OCI-LY1 (cell line): ENCODE measurements around the gene ASIC5.
A peak's percentile ranks its signal among the peaks of the same experiment; 100 is the strongest.

Experiments used
- H2AFZ ChIP-seq: fragments of 200-600 bp; sonication (generic), shearing (Covaris generic); 2 replicates; pipeline ENCODE4 v1.6.0; 2014; ENCODE audit warnings: antibody characterized with exemption, mild to moderate bottlenecking, low read length
- H3F3A ChIP-seq: fragments of 200-600 bp; sonication (generic), shearing (Covaris generic); 2 replicates; pipeline ENCODE4 v1.6.0; 2014; ENCODE audit warnings: mild to moderate bottlenecking, antibody characterized with exemption, low read length, moderate library complexity; ENCODE audit not compliant: insufficient read depth
- H3K27ac ChIP-seq: fragments of 200-600 bp; sonication (generic); 2 replicates; pipeline ENCODE4 v1.5.1; 2014; ENCODE audit warnings: low read length, mixed run types, mild to moderate bottlenecking, low read depth; ENCODE audit not compliant: poor library complexity, severe bottlenecking
- H3K27me3 ChIP-seq: fragments of 200-600 bp; sonication (generic); 2 replicates; pipeline ENCODE4 v1.6.0; 2014; ENCODE audit warnings: antibody characterized with exemption, mild to moderate bottlenecking, low read length, moderate library complexity; ENCODE audit not compliant: insufficient read depth
- H3K36me3 ChIP-seq: fragments of 200-600 bp; sonication (generic); 2 replicates; pipeline ENCODE4 v1.6.1; 2014; ENCODE audit warnings: mild to moderate bottlenecking, antibody characterized with exemption, low read length, moderate library complexity, mixed read lengths; ENCODE audit not compliant: insufficient read depth
- H3K4me1 ChIP-seq: fragments of 200-600 bp; sonication (generic); 2 replicates; pipeline ENCODE4 v1.5.1; 2014; ENCODE audit warnings: mild to moderate bottlenecking, low read length, moderate library complexity; ENCODE audit not compliant: insufficient read depth, severe bottlenecking
- H3K4me2 ChIP-seq: fragments of 200-600 bp; sonication (generic), shearing (Covaris generic); 2 replicates; pipeline ENCODE4 v1.6.1; 2014; ENCODE audit warnings: low read length
- H3K4me3 ChIP-seq: fragments of 200-600 bp; sonication (generic); 2 replicates; pipeline ENCODE4 v1.5.1; 2014; ENCODE audit warnings: low read length, low read depth, mild to moderate bottlenecking, mixed read lengths; ENCODE audit not compliant: poor library complexity, severe bottlenecking
- H3K79me2 ChIP-seq: fragments of 200-600 bp; shearing (Covaris generic); 2 replicates; pipeline ENCODE4 v1.6.1; 2016; ENCODE audit warnings: mixed run types, low read length, mixed read lengths; ENCODE audit not compliant: insufficient read depth
- H3K9ac ChIP-seq: fragments of 200-600 bp; sonication (generic), shearing (Covaris generic); 2 replicates; pipeline ENCODE4 v1.6.1; 2014; ENCODE audit warnings: mild to moderate bottlenecking, low read length, mixed read lengths
- H3K9me2 ChIP-seq: fragments of 200-600 bp; sonication (generic), shearing (Covaris generic); 2 replicates; pipeline ENCODE4 v1.6.1; 2014; ENCODE audit warnings: low read depth, mild to moderate bottlenecking, low read length, mixed read lengths
- H3K9me3 ChIP-seq: fragments of 200-600 bp; shearing (Covaris generic); 2 replicates; pipeline ENCODE4 v1.6.1; 2014; ENCODE audit warnings: low read length, mixed read lengths
- H4K20me1 ChIP-seq: fragments of 200-600 bp; sonication (generic), shearing (Covaris generic); 2 replicates; pipeline ENCODE4 v1.6.0; 2016; ENCODE audit warnings: mild to moderate bottlenecking, low read length; ENCODE audit not compliant: insufficient read depth
- CTCF ChIP-seq: fragments of 200-600 bp; sonication (generic), shearing (Covaris generic); IDR thresholded peaks from 2 replicates; pipeline ENCODE4 v1.5.1; 2017; ENCODE audit warnings: mild to moderate bottlenecking, antibody characterized with exemption, low read length, moderate library complexity, mixed read lengths
- EZH2 ChIP-seq: fragments of 200-600 bp; sonication (generic), shearing (Covaris generic); IDR thresholded peaks from 2 replicates; pipeline ENCODE4 v1.8.0; 2017; ENCODE audit warnings: borderline replicate concordance, mixed run types, mild to moderate bottlenecking, antibody characterized with exemption, low read length, moderate library complexity, mixed read lengths

Gene ASIC5

GRCh38 chr4:155795991-155796390 lies 70.1 kb downstream of the ASIC5 start:
- Histone ChIP-seq H3K9me3 (no peaks in the 10 kb centered on the region), H3F3A (no peaks in the 10 kb centered on the region), H3K27me3 (no peaks in the 10 kb centered on the region), H3K9ac (no peak overlapping the region), H3K27ac (no peak overlapping the region), H3K4me1 (no peaks in the 10 kb centered on the region), H3K79me2 (no peaks in the 10 kb centered on the region), H4K20me1 (no peaks in the 10 kb centered on the region), H3K9me2 (no peaks in the 10 kb centered on the region), H2AFZ (no peak overlapping the region), H3K36me3 (no peaks in the 10 kb centered on the region), H3K4me2 (no peak overlapping the region), H3K4me3 (no peak overlapping the region)
- TF ChIP-seq EZH2, result no peak
- peak; percentile 42; the same call in 1 of the 2 replicates for TF ChIP-seq CTCF

GRCh38 chr4:155794589-155795236 lies 71.4 kb downstream of the ASIC5 start:
- Histone ChIP-seq H3K4me3 (no peak overlapping the region), H3F3A (no peaks in the 10 kb centered on the region), H3K4me2 (no peak overlapping the region), H2AFZ (no peak overlapping the region), H3K9me2 (no peaks in the 10 kb centered on the region), H4K20me1 (no peaks in the 10 kb centered on the region), H3K79me2 (no peaks in the 10 kb centered on the region), H3K27ac (no peak overlapping the region), H3K9ac (no peak overlapping the region), H3K9me3 (no peaks in the 10 kb centered on the region), H3K36me3 (no peaks in the 10 kb centered on the region), H3K4me1 (no peaks in the 10 kb centered on the region), H3K27me3 (no peaks in the 10 kb centered on the region)
- TF ChIP-seq EZH2 (no peak), CTCF (no peak)

DNA sequence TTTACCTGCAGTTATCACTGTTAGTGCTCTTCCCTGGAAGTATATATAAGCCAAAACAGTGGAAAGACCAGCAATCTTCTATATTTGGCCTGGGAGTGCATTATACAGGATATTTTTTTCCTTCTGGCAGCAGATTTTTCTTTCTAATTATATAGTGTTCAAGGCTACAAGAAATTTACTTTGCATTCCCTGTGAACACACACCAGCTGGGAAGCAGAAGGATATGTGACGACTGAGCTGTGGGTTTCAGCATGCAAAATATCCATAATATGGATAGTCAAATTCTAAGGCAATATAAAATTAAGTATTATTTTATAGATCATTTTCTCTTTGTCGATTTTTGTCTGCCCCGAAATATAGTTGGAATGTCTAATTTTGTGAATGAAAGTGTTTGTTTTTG lies 76.1 kb downstream of the ASIC5 start:
- H3K4me1 ChIP-seq, result no peaks in the 10 kb centered on the region
- no peaks in the 10 kb centered on the region for H4K20me1 ChIP-seq
- no peaks in the 10 kb centered on the region for H3K9me3 ChIP-seq
- H3K27me3 ChIP-seq, result no peaks in the 10 kb centered on the region
- H3K9me2 ChIP-seq, result no peaks in the 10 kb centered on the region
- H2AFZ ChIP-seq, result no peak overlapping the region
- no peak overlapping the region for H3K4me2 ChIP-seq
- TF ChIP-seq EZH2 (no peak), CTCF (no peak)
- no peaks in the 10 kb centered on the region for H3F3A ChIP-seq
- no peaks in the 10 kb centered on the region for H3K36me3 ChIP-seq
- no peaks in the 10 kb centered on the region for H3K79me2 ChIP-seq
- no peak overlapping the region for H3K27ac ChIP-seq
- H3K9ac ChIP-seq, result no peak overlapping the region
- H3K4me3 ChIP-seq, result no peak overlapping the region
